HG03521 (cell line): ENCODE results near the gene BEND7.
A peak's percentile ranks its signal among the peaks of the same experiment; 100 is the strongest.
"Not testable (repeated sequence)": the region's sequence is repeated elsewhere in the genome, so short reads cannot be mapped to it uniquely, and the experiment has no call there.

ENCODE experiments used
- ATAC-seq: cut with Tn5 transposase; IDR thresholded peaks from one replicate; pipeline ENCODE4 v1.9.1; 2021; ENCODE audit warnings: mild to moderate bottlenecking, moderate library complexity; ENCODE audit not compliant: unreplicated experiment

The BEND7 gene

GRCh38 chr10:13483951-13484350, 44.9 kb downstream of the BEND7 start:
- no peak for ATAC-seq

- ATAC-seq: no peak
Measured at GRCh38 chr10:13483073-13483472, 45.7 kb downstream of the BEND7 start.

- ATAC-seq: no peak
Measured at GRCh38 chr10:13481690-13482089, 47.1 kb downstream of the BEND7 start.

GRCh38 chr10:13475124-13475523, 53.7 kb downstream of the BEND7 start:
- no peak for ATAC-seq

- ATAC-seq: no peak
Measured at GRCh38 chr10:13473986-13474385, 54.8 kb downstream of the BEND7 start.

GRCh38 chr10:13472359-13472758, 56.5 kb downstream of the BEND7 start:
- ATAC-seq: no peak

GRCh38 chr10:13470270-13470669, 58.5 kb downstream of the BEND7 start:
- no peak for ATAC-seq

GRCh38 chr10:13462551-13462950, 66.3 kb downstream of the BEND7 start:
- ATAC-seq: no peak

GRCh38 chr10:13458687-13459012, 70.2 kb downstream of the BEND7 start:
- ATAC-seq: no peak

GRCh38 chr10:13457958-13458686, 70.7 kb downstream of the BEND7 start:
- ATAC-seq: no peak

- ATAC-seq: no peak
Measured at GRCh38 chr10:13453896-13454295, 74.9 kb downstream of the BEND7 start.

- no peak for ATAC-seq
Measured at GRCh38 chr10:13450069-13450468, 78.7 kb downstream of the BEND7 start.

GRCh38 chr10:13449296-13449695, 79.5 kb downstream of the BEND7 start:
- no peak for ATAC-seq

- no peak for ATAC-seq
Measured at GRCh38 chr10:13448216-13448615, 80.6 kb downstream of the BEND7 start.

- ATAC-seq: no peak
Measured at GRCh38 chr10:13445656-13446400, 83.0 kb downstream of the BEND7 start.

GRCh38 chr10:13441476-13441875, 87.3 kb downstream of the BEND7 start:
- ATAC-seq: no peak

GRCh38 chr10:13440185-13441061, 88.4 kb downstream of the BEND7 start:
- peak; percentile 58 for ATAC-seq

- ATAC-seq: no peak
Measured at GRCh38 chr10:13439313-13440184, 89.3 kb downstream of the BEND7 start.

- ATAC-seq: no peak
Measured at GRCh38 chr10:13437026-13437555, 91.7 kb downstream of the BEND7 start.

- ATAC-seq: not testable (repeated sequence)
Measured at GRCh38 chr10:13427943-13428342, 100.9 kb downstream of the BEND7 start.
